ENCODE measurements around the gene RALGPS2. TPM values are rescaled to one million over a fixed set of nuclear protein-coding genes. Genes with fewer than 3 reads are reported as not detected.

The RALGPS2 gene
- total and polyA plus RNA-seq, 2 donors (not counting 1 experiment from before 2014, with no cell fraction given): 59.6 to 251 TPM

DNA sequence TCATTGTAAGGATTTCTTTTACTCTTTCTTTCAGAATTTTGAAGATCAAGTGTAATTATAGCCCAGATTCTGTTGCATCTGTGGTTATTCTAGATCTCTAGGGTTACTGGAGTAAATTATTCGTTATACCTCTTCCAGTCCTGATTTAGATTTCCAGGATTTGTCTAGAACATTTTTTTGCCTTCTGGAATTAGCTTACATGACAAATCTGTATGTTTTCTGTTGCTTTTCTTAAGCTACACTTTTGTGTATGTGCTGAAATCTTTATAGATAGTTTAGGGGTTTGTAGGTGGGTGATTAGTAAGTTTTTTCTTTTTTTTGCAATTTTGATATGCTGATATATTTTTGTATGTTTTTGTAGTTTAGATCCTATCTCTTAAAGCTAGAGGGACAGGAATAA is 13.7 kb downstream of the RALGPS2 start:
- intact Hi-C loops (cut with micrococcal nuclease): no loop called here
- Mint-ChIP-seq H3K4me1 (peaks cover 68% of the 10 kb centered on the region), H3K9me3 (ENCODE audit: insufficient read depth) (peaks cover 4% of the 10 kb centered on the region), H3K4me3 (no peak overlapping the region), H3K27me3 (no peaks in the 10 kb centered on the region), H3K27ac (peak overlapping the region; percentile 75)
- H3K9ac ChIP-seq (ENCODE audit: low read length): peak overlapping the region; percentile 2
- no CpG with 5 or more reads among the region's 1 CpG for WGBS (ENCODE audit: insufficient coverage)
- H4K20me1 ChIP-seq (ENCODE audit: control insufficient read depth, insufficient read depth, low read length, poor library complexity, severe bottlenecking): peaks cover 35% of the 10 kb centered on the region
- no peak for DNase-seq
- peaks cover 5 to 11% (median 9%) of the 10 kb centered on the region in 3 donors for H3K9me3 ChIP-seq (ENCODE audit: control extremely low read depth in 1 of 3, control insufficient read depth in 2 of 3, insufficient read depth in 1 of 3, low read length in 2 of 3)
- no peak for ATAC-seq (ENCODE audit: low read depth)
- no peak overlapping the region for H2AFZ ChIP-seq (ENCODE audit: insufficient read depth, low read depth, low read length, poor library complexity, severe bottlenecking)
- no peak overlapping the region for H3K4me3 ChIP-seq (ENCODE audit: control extremely low read depth in 1 of 5, extremely low read depth in 1 of 5, insufficient read depth in 1 of 5, low read depth in 2 of 5, low read length in 4 of 5)
- ChIA-PET CTCF (interaction anchor here (0.9 to 1.9 kb wide), 6 partner anchors 12 to 264 kb away, joined by 3 to 8 read pairs (median 5); no protein-coding TSS in a partner anchor), POLR2A (interaction anchor here (0.6 kb wide), 4 partner anchors 8 to 134 kb away, joined by 4 to 13 read pairs (median 6); no protein-coding TSS in a partner anchor)
- H3K79me2 ChIP-seq (ENCODE audit: control insufficient read depth, insufficient read depth, low read length): peaks cover 99% of the 10 kb centered on the region
- H3K4me2 ChIP-seq (replicated peaks; ENCODE audit: low read depth, low read length, poor library complexity, severe bottlenecking): no peak overlapping the region
- peaks cover 38 to 93% of the 10 kb centered on the region in 2 experiments for H3K36me3 ChIP-seq (replicated peaks in 1 of 2; ENCODE audit: control extremely low read depth in 1 of 2, control insufficient read depth in 1 of 2, extremely low read depth in 1 of 2, insufficient read depth in 2 of 2, low read length in 1 of 2)
- peaks cover 38 to 48% of the 10 kb centered on the region in 2 donors for H3K4me1 ChIP-seq (ENCODE audit: control insufficient read depth in 2 of 2, insufficient read depth in 2 of 2, low read length in 2 of 2)
- H3K27me3 ChIP-seq (replicated peaks in 1 of 4; ENCODE audit: control extremely low read depth in 1 of 4, control insufficient read depth in 3 of 4, insufficient read depth in 4 of 4, low read length in 3 of 4): no peaks in the 10 kb centered on the region
- H3K27ac ChIP-seq (ENCODE audit: low read length in 2 of 2): peak overlapping the region in 1 of 2 donors; percentile 70
- TF ChIP-seq, protein P1, sequence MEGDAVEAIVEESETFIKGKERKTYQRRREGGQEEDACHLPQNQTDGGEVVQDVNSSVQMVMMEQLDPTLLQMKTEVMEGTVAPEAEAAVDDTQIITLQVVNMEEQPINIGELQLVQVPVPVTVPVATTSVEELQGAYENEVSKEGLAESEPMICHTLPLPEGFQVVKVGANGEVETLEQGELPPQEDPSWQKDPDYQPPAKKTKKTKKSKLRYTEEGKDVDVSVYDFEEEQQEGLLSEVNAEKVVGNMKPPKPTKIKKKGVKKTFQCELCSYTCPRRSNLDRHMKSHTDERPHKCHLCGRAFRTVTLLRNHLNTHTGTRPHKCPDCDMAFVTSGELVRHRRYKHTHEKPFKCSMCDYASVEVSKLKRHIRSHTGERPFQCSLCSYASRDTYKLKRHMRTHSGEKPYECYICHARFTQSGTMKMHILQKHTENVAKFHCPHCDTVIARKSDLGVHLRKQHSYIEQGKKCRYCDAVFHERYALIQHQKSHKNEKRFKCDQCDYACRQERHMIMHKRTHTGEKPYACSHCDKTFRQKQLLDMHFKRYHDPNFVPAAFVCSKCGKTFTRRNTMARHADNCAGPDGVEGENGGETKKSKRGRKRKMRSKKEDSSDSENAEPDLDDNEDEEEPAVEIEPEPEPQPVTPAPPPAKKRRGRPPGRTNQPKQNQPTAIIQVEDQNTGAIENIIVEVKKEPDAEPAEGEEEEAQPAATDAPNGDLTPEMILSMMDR (IDR thresholded peaks at IDR 0.05): no peak
- TF ChIP-seq EZH2 (IDR thresholded peaks at IDR 0.05; ENCODE audit: borderline replicate concordance, insufficient read depth, low read depth, low read length, poor library complexity, severe bottlenecking): no peak

DNA sequence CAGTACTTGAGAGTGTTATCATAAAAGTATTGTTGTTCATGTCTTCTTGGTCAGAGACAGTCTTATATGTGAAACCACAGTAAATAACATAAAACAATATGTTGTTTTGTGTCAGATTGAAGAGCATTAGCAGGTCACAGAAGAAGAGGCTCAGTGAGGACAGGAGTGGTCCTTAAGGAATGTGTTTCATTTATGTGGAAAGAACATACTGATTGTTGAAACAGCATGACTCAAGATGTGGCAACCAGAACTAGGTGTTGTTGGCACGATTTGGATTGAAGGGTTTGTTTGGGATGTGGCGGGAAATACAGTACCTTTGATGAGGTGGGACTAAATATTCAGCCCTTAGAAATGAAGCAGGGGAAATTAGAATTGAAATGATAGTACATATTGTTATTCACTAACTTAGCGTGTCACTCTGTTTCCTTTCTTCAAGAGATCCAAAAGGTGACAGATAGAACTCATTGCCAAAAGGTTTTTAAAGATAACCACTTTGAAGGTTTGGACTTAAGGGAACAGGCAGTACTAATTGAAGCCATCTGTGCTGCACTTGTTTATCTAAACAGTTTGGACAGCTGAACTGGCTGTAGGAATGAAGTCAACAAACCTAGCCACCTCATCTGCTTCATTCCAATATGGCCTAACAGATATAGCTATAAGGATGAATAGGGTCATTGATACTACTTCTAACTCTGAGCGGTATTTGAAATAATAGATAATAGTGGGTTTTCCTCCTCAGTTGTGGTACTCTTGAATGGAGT is 14.4 kb downstream of the RALGPS2 start:
- Histone ChIP-seq H3K4me2 (replicated peaks; ENCODE audit: low read depth, low read length, poor library complexity, severe bottlenecking) (no peak overlapping the region), H3K27ac (ENCODE audit: low read length in 2 of 2) (peak overlapping the region in 1 of 2 donors; percentile 70), H3K4me3 (ENCODE audit: control extremely low read depth in 1 of 5, extremely low read depth in 1 of 5, insufficient read depth in 1 of 5, low read depth in 2 of 5, low read length in 4 of 5) (no peak overlapping the region), H3K36me3 (replicated peaks in 1 of 2; ENCODE audit: control extremely low read depth in 1 of 2, control insufficient read depth in 1 of 2, extremely low read depth in 1 of 2, insufficient read depth in 2 of 2, low read length in 1 of 2) (peaks cover 39 to 93% of the 10 kb centered on the region in 2 experiments), H2AFZ (ENCODE audit: insufficient read depth, low read depth, low read length, poor library complexity, severe bottlenecking) (no peak overlapping the region), H3K9ac (ENCODE audit: low read length) (peak overlapping the region; percentile 2), H3K79me2 (ENCODE audit: control insufficient read depth, insufficient read depth, low read length) (peaks cover 99% of the 10 kb centered on the region), H3K9me3 (ENCODE audit: control extremely low read depth in 1 of 3, control insufficient read depth in 2 of 3, insufficient read depth in 1 of 3, low read length in 2 of 3) (peaks cover 5 to 13% (median 10%) of the 10 kb centered on the region in 3 donors), H3K27me3 (replicated peaks in 1 of 4; ENCODE audit: control extremely low read depth in 1 of 4, control insufficient read depth in 3 of 4, insufficient read depth in 4 of 4, low read length in 3 of 4) (no peaks in the 10 kb centered on the region), H4K20me1 (ENCODE audit: control insufficient read depth, insufficient read depth, low read length, poor library complexity, severe bottlenecking) (peaks cover 29% of the 10 kb centered on the region), H3K4me1 (ENCODE audit: control insufficient read depth in 2 of 2, insufficient read depth in 2 of 2, low read length in 2 of 2) (peaks cover 32 to 41% of the 10 kb centered on the region in 2 donors)
- CTCF ChIA-PET: interaction anchor here (0.6 to 3.2 kb wide), 7 partner anchors 11 to 267 kb away, joined by 3 to 14 read pairs (median 4); no protein-coding TSS in a partner anchor
- Mint-ChIP-seq H3K9me3 (ENCODE audit: insufficient read depth) (peaks cover 4% of the 10 kb centered on the region), H3K4me3 (peak overlapping the region; percentile 2), H3K4me1 (peaks cover 65% of the 10 kb centered on the region), H3K27me3 (no peaks in the 10 kb centered on the region), H3K27ac (peak overlapping the region; percentile 75)
- ATAC-seq (ENCODE audit: low read depth) (no peak), DNase-seq (no peak)
- intact Hi-C loops (cut with micrococcal nuclease): no loop called here
- WGBS (ENCODE audit: insufficient coverage): 86% methylated on average over 1 of the region's 4 CpGs
- TF ChIP-seq, protein P1 (IDR thresholded peaks at IDR 0.05): no peak
- no peak for TF ChIP-seq EZH2 (IDR thresholded peaks at IDR 0.05; ENCODE audit: borderline replicate concordance, insufficient read depth, low read depth, low read length, poor library complexity, severe bottlenecking)
- POLR2A ChIA-PET: interaction anchor here (0.6 kb wide), 4 partner anchors 9 to 135 kb away, joined by 4 to 13 read pairs (median 8); no protein-coding TSS in a partner anchor

All from B cell (primary cell).